Measurements from ENCODE around the gene ITFG1. TPM values are rescaled to one million over a fixed set of nuclear protein-coding genes. Genes with fewer than 3 reads are reported as not detected.

The ITFG1 gene
- total RNA-seq, 2 experiments from 2014 or later, result 16.5 to 16.7 TPM

DNA sequence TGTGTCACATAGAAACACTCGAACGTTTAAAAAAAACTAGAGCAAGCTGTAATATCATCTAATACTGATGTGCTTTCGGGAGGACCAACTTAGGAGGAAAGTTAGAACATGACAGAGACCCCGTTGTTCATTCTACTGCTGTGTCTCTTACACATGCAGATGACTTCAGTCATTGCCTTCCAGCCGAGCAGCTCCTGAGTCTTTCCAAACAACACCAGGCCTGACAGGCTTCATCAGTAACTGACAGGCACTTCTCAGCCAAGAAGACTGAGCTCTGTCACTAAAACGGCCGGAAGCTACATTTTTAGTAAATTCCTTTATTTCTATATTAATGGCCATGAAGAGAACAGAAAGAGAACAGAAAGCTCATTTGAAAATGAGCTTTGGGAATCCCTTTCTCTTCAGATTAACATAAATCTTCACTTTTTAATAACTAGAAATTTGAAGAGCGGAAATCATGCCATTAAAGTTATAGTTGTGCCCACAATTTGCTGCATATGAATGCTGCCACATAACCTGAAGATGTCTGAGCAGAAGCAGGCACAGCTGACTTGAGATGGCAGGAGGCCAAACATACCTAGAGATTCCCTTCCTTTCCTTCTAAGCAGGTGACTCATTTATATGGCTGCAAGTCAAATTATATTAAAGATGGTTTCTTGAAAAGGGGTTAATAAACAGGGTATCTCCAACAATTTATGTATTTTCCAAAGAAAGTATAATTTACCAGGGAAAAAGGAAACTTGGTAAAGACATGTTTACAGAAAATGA is 148.9 kb downstream of the ITFG1 start:
- TF ChIP-seq, protein P1, sequence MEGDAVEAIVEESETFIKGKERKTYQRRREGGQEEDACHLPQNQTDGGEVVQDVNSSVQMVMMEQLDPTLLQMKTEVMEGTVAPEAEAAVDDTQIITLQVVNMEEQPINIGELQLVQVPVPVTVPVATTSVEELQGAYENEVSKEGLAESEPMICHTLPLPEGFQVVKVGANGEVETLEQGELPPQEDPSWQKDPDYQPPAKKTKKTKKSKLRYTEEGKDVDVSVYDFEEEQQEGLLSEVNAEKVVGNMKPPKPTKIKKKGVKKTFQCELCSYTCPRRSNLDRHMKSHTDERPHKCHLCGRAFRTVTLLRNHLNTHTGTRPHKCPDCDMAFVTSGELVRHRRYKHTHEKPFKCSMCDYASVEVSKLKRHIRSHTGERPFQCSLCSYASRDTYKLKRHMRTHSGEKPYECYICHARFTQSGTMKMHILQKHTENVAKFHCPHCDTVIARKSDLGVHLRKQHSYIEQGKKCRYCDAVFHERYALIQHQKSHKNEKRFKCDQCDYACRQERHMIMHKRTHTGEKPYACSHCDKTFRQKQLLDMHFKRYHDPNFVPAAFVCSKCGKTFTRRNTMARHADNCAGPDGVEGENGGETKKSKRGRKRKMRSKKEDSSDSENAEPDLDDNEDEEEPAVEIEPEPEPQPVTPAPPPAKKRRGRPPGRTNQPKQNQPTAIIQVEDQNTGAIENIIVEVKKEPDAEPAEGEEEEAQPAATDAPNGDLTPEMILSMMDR (IDR thresholded peaks at IDR 0.05), result no peak
- DNase-seq, result no peak
- no peak overlapping the region for H3K4me3 Mint-ChIP-seq
- no peak overlapping the region for H3K27ac Mint-ChIP-seq
- no peaks in the 10 kb centered on the region for H3K4me1 Mint-ChIP-seq (ENCODE audit: low read depth)
- CTCF ChIA-PET, result no interaction called here
- H3K27me3 Mint-ChIP-seq, result no peaks in the 10 kb centered on the region
- POLR2A ChIA-PET, result no interaction called here
- no peaks in the 10 kb centered on the region for H3K9me3 Mint-ChIP-seq
- intact Hi-C loops (cut with micrococcal nuclease), result no loop called here
- H3K36me3 Mint-ChIP-seq (ENCODE audit: low read depth), result peaks cover 18% of the 10 kb centered on the region
- no peak for ATAC-seq

- DNase-seq (no peak), ATAC-seq (no peak)
- Mint-ChIP-seq H3K9me3 (no peaks in the 10 kb centered on the region), H3K4me1 (ENCODE audit: low read depth) (no peaks in the 10 kb centered on the region), H3K36me3 (ENCODE audit: low read depth) (peaks cover 18% of the 10 kb centered on the region), H3K27me3 (no peaks in the 10 kb centered on the region), H3K27ac (no peak overlapping the region), H3K4me3 (no peak overlapping the region)
- TF ChIP-seq, protein P1 (IDR thresholded peaks at IDR 0.05), result no peak
- CTCF ChIA-PET, result no interaction called here
- intact Hi-C loops (cut with micrococcal nuclease), result no loop called here
- POLR2A ChIA-PET, result no interaction called here
Measured at GRCh38 chr16:47310792-47311211, 150.1 kb downstream of the ITFG1 start.

- ATAC-seq (no peak), DNase-seq (no peak)
- TF ChIP-seq, protein P1 (IDR thresholded peaks at IDR 0.05), result no peak
- ChIA-PET CTCF (no interaction called here), POLR2A (no interaction called here)
- H3K27me3 Mint-ChIP-seq, result no peaks in the 10 kb centered on the region
- H3K4me3 Mint-ChIP-seq, result no peak overlapping the region
- intact Hi-C loops (cut with micrococcal nuclease), result no loop called here
- H3K36me3 Mint-ChIP-seq (ENCODE audit: low read depth), result peaks cover 25% of the 10 kb centered on the region
- H3K27ac Mint-ChIP-seq, result no peak overlapping the region
- no peaks in the 10 kb centered on the region for H3K9me3 Mint-ChIP-seq
- no peaks in the 10 kb centered on the region for H3K4me1 Mint-ChIP-seq (ENCODE audit: low read depth)
Measured at GRCh38 chr16:47309581-47310312, 151.1 kb downstream of the ITFG1 start.

DNA sequence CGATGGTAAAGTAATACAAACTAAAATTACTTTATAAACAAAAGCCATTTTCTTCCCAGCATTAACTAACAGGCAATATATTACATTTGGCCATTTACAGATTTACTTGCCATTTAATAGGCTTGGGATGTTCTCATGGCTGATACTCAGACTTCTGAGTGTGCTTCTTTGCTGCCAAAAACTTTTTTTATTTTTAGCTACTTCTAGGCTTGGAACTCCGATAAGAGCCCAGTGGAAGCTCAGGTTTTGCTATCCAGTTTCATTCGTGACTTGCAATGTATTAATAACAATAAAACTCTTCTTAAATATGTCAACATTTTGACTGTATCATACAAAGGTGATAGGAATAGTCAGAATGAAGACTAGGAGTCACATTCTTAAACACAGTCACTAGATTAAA is 152.3 kb downstream of the ITFG1 start:
- Mint-ChIP-seq H3K27me3 (no peaks in the 10 kb centered on the region), H3K27ac (no peak overlapping the region), H3K36me3 (ENCODE audit: low read depth) (peaks cover 32% of the 10 kb centered on the region), H3K4me3 (no peak overlapping the region), H3K9me3 (no peaks in the 10 kb centered on the region), H3K4me1 (ENCODE audit: low read depth) (no peaks in the 10 kb centered on the region)
- POLR2A ChIA-PET, result no interaction called here
- DNase-seq (no peak), ATAC-seq (no peak)
- TF ChIP-seq, protein P1 (IDR thresholded peaks at IDR 0.05), result no peak
- CTCF ChIA-PET, result no interaction called here
- intact Hi-C loops (cut with micrococcal nuclease), result no loop called here

GRCh38 chr16:47304563-47304962 is 156.3 kb downstream of the ITFG1 start:
- Mint-ChIP-seq H3K36me3 (ENCODE audit: low read depth) (peaks cover 41% of the 10 kb centered on the region), H3K27ac (no peak overlapping the region), H3K4me1 (ENCODE audit: low read depth) (no peaks in the 10 kb centered on the region), H3K9me3 (peaks cover 2% of the 10 kb centered on the region), H3K4me3 (no peak overlapping the region), H3K27me3 (no peaks in the 10 kb centered on the region)
- DNase-seq, result no peak
- ChIA-PET CTCF (no interaction called here), POLR2A (no interaction called here)
- TF ChIP-seq, protein P1 (IDR thresholded peaks at IDR 0.05), result no peak
- no peak for ATAC-seq
- intact Hi-C loops (cut with micrococcal nuclease), result no loop called here

All from activated CD8-positive, alpha-beta T cell treated with anti-CD3 and anti-CD28 coated beads for 36 hours (primary cell).